ENCODE measurements around the gene ZNF366.

ZNF366 gene

GRCh38 chr5:72541501-72542225 lies 34.5 kb upstream of the ZNF366 start:
- peaks cover 0 to 6% (median 0%) of the 10 kb centered on the region in 4 donors for H3K4me1 ChIP-seq
- TF ChIP-seq CTCF (IDR thresholded peaks at IDR 0.05): no peak
- intact Hi-C loops (cut with DNase I; ENCODE audit: low total_unique reads): no loop called here
- DNase-seq: no peak
- no peak overlapping the region for H3K4me3 ChIP-seq
- no peaks in the 10 kb centered on the region for H3K27me3 ChIP-seq
- H3K9me3 ChIP-seq: peaks cover 0 to 9% (median 0%) of the 10 kb centered on the region in 3 donors
- no peak overlapping the region for H3K27ac ChIP-seq
- H3K36me3 ChIP-seq: no peaks in the 10 kb centered on the region

- Histone ChIP-seq H3K27me3 (no peaks in the 10 kb centered on the region), H3K9me3 (peaks cover 0 to 8% (median 0%) of the 10 kb centered on the region in 3 donors), H3K4me3 (no peak overlapping the region), H3K27ac (no peak overlapping the region), H3K4me1 (peaks cover 0 to 6% (median 0%) of the 10 kb centered on the region in 4 donors), H3K36me3 (no peaks in the 10 kb centered on the region)
- no peak for TF ChIP-seq CTCF (IDR thresholded peaks at IDR 0.05)
- intact Hi-C loops (cut with DNase I; ENCODE audit: low total_unique reads): no loop called here
- no peak for DNase-seq
Measured at GRCh38 chr5:72540759-72541438, 33.7 kb upstream of the ZNF366 start.

GRCh38 chr5:72539726-72540125 lies 32.5 kb upstream of the ZNF366 start:
- no peak overlapping the region for H3K27ac ChIP-seq
- H3K4me3 ChIP-seq: no peak overlapping the region
- DNase-seq: no peak
- intact Hi-C loops (cut with DNase I; ENCODE audit: low total_unique reads): no loop called here
- H3K9me3 ChIP-seq: no peaks in the 10 kb centered on the region
- H3K36me3 ChIP-seq: no peaks in the 10 kb centered on the region
- no peak for TF ChIP-seq CTCF (IDR thresholded peaks at IDR 0.05)
- H3K4me1 ChIP-seq: peaks cover 0 to 6% (median 0%) of the 10 kb centered on the region in 4 donors
- H3K27me3 ChIP-seq: no peaks in the 10 kb centered on the region

GRCh38 chr5:72539038-72539437 lies 31.8 kb upstream of the ZNF366 start:
- no peak overlapping the region for H3K27ac ChIP-seq
- intact Hi-C loops (cut with DNase I; ENCODE audit: low total_unique reads): no loop called here
- H3K9me3 ChIP-seq: no peaks in the 10 kb centered on the region
- DNase-seq: no peak
- H3K4me3 ChIP-seq: no peak overlapping the region
- H3K4me1 ChIP-seq: peaks cover 0 to 6% (median 0%) of the 10 kb centered on the region in 4 donors
- TF ChIP-seq CTCF (IDR thresholded peaks at IDR 0.05): no peak
- H3K27me3 ChIP-seq: no peaks in the 10 kb centered on the region
- no peaks in the 10 kb centered on the region for H3K36me3 ChIP-seq

- no peaks in the 10 kb centered on the region for H3K4me1 ChIP-seq
- H3K27me3 ChIP-seq: no peaks in the 10 kb centered on the region
- H3K9me3 ChIP-seq: no peaks in the 10 kb centered on the region
- H3K27ac ChIP-seq: no peak overlapping the region
- no peak for DNase-seq
- TF ChIP-seq CTCF (IDR thresholded peaks at IDR 0.05): no peak
- intact Hi-C loops (cut with DNase I; ENCODE audit: low total_unique reads): no loop called here
- no peaks in the 10 kb centered on the region for H3K36me3 ChIP-seq
- H3K4me3 ChIP-seq: no peak overlapping the region
Measured at GRCh38 chr5:72537166-72537565, 30.0 kb upstream of the ZNF366 start.
